HCT116 (cell line): ENCODE results near the gene KDM5A. TPM values are rescaled to one million over a fixed set of nuclear protein-coding genes. Genes with fewer than 3 reads are reported as not detected.

Experiments used
- ATAC-seq: fragments of 200-7000 bp; cut with Tn5 transposase; 2 replicates; pipeline ENCODE4 v1.9.1; 2020; ENCODE audit warnings: mild to moderate bottlenecking, moderate library complexity
- BruUV-seq: library from RNA; stranded (reverse); fragments of 400-500 nt; replicated peaks from 2 replicates; lab custom pipeline; 2021; lab: Mats Ljungman, UMichigan
- CTCF ChIA-PET: fragments of 300-600 bp; sonication (Branson Sonifier 250); formaldehyde crosslinking; loops from one replicate; lab custom pipeline; 2021; ENCODE audit warnings: antibody characterized with exemption; lab: Charles Lee
- POLR2A ChIA-PET: fragments of 300-600, 350-600 bp; sonication (Branson Sonifier 250); formaldehyde crosslinking; loops from one replicate; lab custom pipeline; 2021; ENCODE audit warnings: antibody characterized with exemption; lab: Charles Lee
- RAD21 ChIA-PET, 2 experiments: fragments of 300-600 bp; sonication (Branson Sonifier 250); formaldehyde crosslinking; loops; one replicate each; lab custom pipeline; 2023; ENCODE audit warnings: low total read pairs in 2 of 2; ENCODE audit not compliant: uncharacterized antibody in 2 of 2, unreplicated experiment in 2 of 2, low non-redundant PET in 1 of 2; lab: Charles Lee
- DNase-seq: peaks from one replicate; pipeline ENCODE4 v3.0.0-alpha.2; 2010; ENCODE audit warnings: low read depth, low spot score
- H2AFZ ChIP-seq: fragments of 200-600 bp; shearing (Covaris generic), sonication (generic); 2 replicates; pipeline ENCODE4 v1.6.1; 2017; ENCODE audit warnings: low read depth, mixed run types, mixed read lengths, antibody characterized with exemption, low read length; ENCODE audit not compliant: poor library complexity, severe bottlenecking
- H3K27ac ChIP-seq: 2 replicates; pipeline ENCODE4 v1.5.1; 2012; ENCODE audit warnings: low read depth, low read length
- H3K27me3 ChIP-seq: fragments of 200-600 bp; sonication (generic); 2 replicates; pipeline ENCODE4 v1.6.1; 2016; ENCODE audit warnings: mixed run types, low read length, mixed read lengths; ENCODE audit not compliant: insufficient read depth
- H3K36me3 ChIP-seq, 2 experiments: fragments of 200-500 bp in 1 of 2; fragments of 200-600 bp in 1 of 2; sonication (Bioruptor generic) in 1 of 2; sonication (generic) in 1 of 2; 2 replicates each; pipeline versions ENCODE4 v1.5.1 to v1.6.1; 2014 to 2016; ENCODE audit warnings: low read length in 2 of 2, inconsistent platforms in 1 of 2, mixed read lengths in 1 of 2, mixed run types in 1 of 2; ENCODE audit not compliant: insufficient read depth in 2 of 2, control insufficient read depth in 1 of 2
- H3K4me1 ChIP-seq, 2 experiments: fragments of 200-600 bp in 1 of 2; sonication (generic) in 1 of 2; 2 replicates each; pipeline versions ENCODE4 v1.5.1 to v1.6.1; 2012 to 2017; ENCODE audit warnings: low read length in 2 of 2, inconsistent platforms in 1 of 2, mild to moderate bottlenecking in 1 of 2, mixed read lengths in 1 of 2, mixed run types in 1 of 2, moderate library complexity in 1 of 2; ENCODE audit not compliant: insufficient read depth in 2 of 2, control insufficient read depth in 1 of 2
- H3K4me2 ChIP-seq: fragments of 200-600 bp; sonication (generic); 2 replicates; pipeline ENCODE4 v1.6.1; 2017; ENCODE audit warnings: mixed run types, low read length, mixed read lengths
- H3K4me3 ChIP-seq, 2 experiments: fragments of 200-600 bp in 1 of 2; sonication (generic) in 1 of 2; replicated peaks in 1 of 2; 2 replicates each; pipeline ENCODE4 v1.5.1; 2011 to 2016; ENCODE audit warnings: low read length in 2 of 2, control low read depth in 1 of 2, low read depth in 1 of 2, mild to moderate bottlenecking in 1 of 2, mixed read lengths in 1 of 2, mixed run types in 1 of 2
- H3K79me2 ChIP-seq: fragments of 200-600 bp; sonication (generic); 2 replicates; pipeline ENCODE4 v1.6.1; 2017; ENCODE audit warnings: mild to moderate bottlenecking, mixed run types, low read length, moderate library complexity, mixed read lengths; ENCODE audit not compliant: insufficient read depth
- H3K9ac ChIP-seq: fragments of 200-600 bp; sonication (generic); 2 replicates; pipeline ENCODE4 v1.6.1; 2016; ENCODE audit warnings: low read length, mixed read lengths
- H3K9me2 ChIP-seq: fragments of 200-600 bp; sonication (generic), shearing (Covaris generic); 2 replicates; pipeline ENCODE4 v1.6.1; 2017; ENCODE audit warnings: mixed run types, mild to moderate bottlenecking, moderate library complexity; ENCODE audit not compliant: insufficient read depth
- H3K9me3 ChIP-seq, 2 experiments: fragments of 200-500 bp in 1 of 2; fragments of 200-600 bp in 1 of 2; sonication (Bioruptor generic) in 1 of 2; sonication (generic) in 1 of 2; 2 replicates each; pipeline ENCODE4 v1.6.1; 2014 to 2017; ENCODE audit warnings: low read length in 2 of 2, mixed read lengths in 2 of 2, inconsistent platforms in 1 of 2, low read depth in 1 of 2, mild to moderate bottlenecking in 1 of 2, mixed run types in 1 of 2, moderate library complexity in 1 of 2; ENCODE audit not compliant: control insufficient read depth in 1 of 2, insufficient read depth in 1 of 2
- H4K20me1 ChIP-seq: fragments of 200-600 bp; sonication (generic), shearing (Covaris generic); 2 replicates; pipeline ENCODE4 v1.6.1; 2017; ENCODE audit warnings: mixed run types, mild to moderate bottlenecking, moderate library complexity; ENCODE audit not compliant: insufficient read depth
- CBX3 ChIP-seq: IDR thresholded peaks from 2 replicates; pipeline ENCODE4 v1.6.1; 2012; ENCODE audit warnings: low read depth
- CEBPB ChIP-seq: IDR thresholded peaks from 2 replicates; pipeline ENCODE4 v1.6.1; 2012; ENCODE audit warnings: low read depth
- EGR1 ChIP-seq: IDR thresholded peaks from 2 replicates; pipeline ENCODE4 v1.6.1; 2012; ENCODE audit warnings: low read depth
- ELF1 ChIP-seq: IDR thresholded peaks from 2 replicates; pipeline ENCODE4 v1.6.1; 2012; ENCODE audit warnings: low read depth, borderline replicate concordance
- EZH2 ChIP-seq: fragments of 200-600 bp; sonication (generic); IDR thresholded peaks from 2 replicates; pipeline ENCODE4 v1.6.1; 2017; ENCODE audit warnings: antibody characterized with exemption, mixed run types
- FOSL1 ChIP-seq: IDR thresholded peaks from 2 replicates; pipeline ENCODE4 v1.6.1; 2012; ENCODE audit warnings: low read depth
- JUND ChIP-seq: IDR thresholded peaks from 2 replicates; pipeline ENCODE4 v1.6.1; 2012
- POLR2A ChIP-seq: IDR thresholded peaks from 2 replicates; pipeline ENCODE4 v1.7.0; 2011; ENCODE audit warnings: borderline replicate concordance; ENCODE audit not compliant: insufficient read depth, insufficient read length; ENCODE audit errors: extremely low read depth
- POLR2AphosphoS5 ChIP-seq: IDR thresholded peaks from 2 replicates; pipeline ENCODE4 v1.6.1; 2011; ENCODE audit warnings: mild to moderate bottlenecking, low read depth, low read length, moderate library complexity
- RAD21 ChIP-seq: IDR thresholded peaks from 2 replicates; pipeline ENCODE4 v1.6.1; 2012; ENCODE audit warnings: low read depth, mild to moderate bottlenecking
- SIN3A ChIP-seq: IDR thresholded peaks from 2 replicates; pipeline ENCODE4 v1.6.1; 2012; ENCODE audit warnings: low read depth
- SP1 ChIP-seq: IDR thresholded peaks from 2 replicates; pipeline ENCODE4 v1.6.1; 2012; ENCODE audit warnings: low read depth
- TCF7L2 ChIP-seq: IDR thresholded peaks from 2 replicates; pipeline ENCODE4 v1.7.0; 2011; ENCODE audit warnings: borderline replicate concordance, inconsistent platforms; ENCODE audit not compliant: insufficient read depth, insufficient read length; ENCODE audit errors: extremely low read depth
- ZFX ChIP-seq: fragments of 450-650 bp; IDR thresholded peaks from 2 replicates; pipeline ENCODE4 v1.6.1; 2017
- ZNF274 ChIP-seq: fragments of 200-500 bp; sonication (Bioruptor generic); IDR thresholded peaks from 2 replicates; pipeline ENCODE4 v1.6.1; 2014; ENCODE audit warnings: mild to moderate bottlenecking, low read depth, low read length, inconsistent platforms
- intact Hi-C: fragments of 100-400 bp; cut with micrococcal nuclease; formaldehyde crosslinking; loops from 2 replicates; pipeline ENCODE4 v1.10.0; 2022
- total RNA-seq: library from RNA; stranded (reverse); gene quantifications from one replicate; pipeline ENCODE4 v1.2.1, GENCODE V29; 2021; ENCODE audit not compliant: unreplicated experiment
- TF ChIP-seq, protein P1 (sequence below), 3 experiments: fragments of 200-600 bp in 1 of 3; sonication (generic) in 1 of 3; IDR thresholded peaks in 2 of 3; conservative IDR thresholded peaks in 1 of 3; 2 replicates each; pipeline ENCODE4 v1.5.1; 2012 to 2017; ENCODE audit warnings: low read depth in 2 of 3, low read length in 2 of 3, antibody characterized with exemption in 1 of 3, borderline replicate concordance in 1 of 3, control low read depth in 1 of 3, mild to moderate bottlenecking in 1 of 3, mixed read lengths in 1 of 3, mixed run types in 1 of 3, moderate library complexity in 1 of 3; ENCODE audit not compliant: insufficient read depth in 1 of 3
- TF ChIP-seq, protein P2 (sequence below): IDR thresholded peaks from 2 replicates; pipeline ENCODE4 v1.6.1; 2011; ENCODE audit warnings: mild to moderate bottlenecking, low read length, moderate library complexity; ENCODE audit not compliant: insufficient replicate concordance; ENCODE audit errors: extremely low read depth
- TF ChIP-seq, protein P3 (sequence below): IDR thresholded peaks from 2 replicates; pipeline ENCODE4 v1.6.1; 2012
- TF ChIP-seq, protein P4 (sequence below): IDR thresholded peaks from 2 replicates; pipeline ENCODE4 v1.6.1; 2012; ENCODE audit warnings: low read depth

KDM5A gene
- total RNA-seq, 1 experiment from 2014 or later: 49.0 TPM

DNA sequence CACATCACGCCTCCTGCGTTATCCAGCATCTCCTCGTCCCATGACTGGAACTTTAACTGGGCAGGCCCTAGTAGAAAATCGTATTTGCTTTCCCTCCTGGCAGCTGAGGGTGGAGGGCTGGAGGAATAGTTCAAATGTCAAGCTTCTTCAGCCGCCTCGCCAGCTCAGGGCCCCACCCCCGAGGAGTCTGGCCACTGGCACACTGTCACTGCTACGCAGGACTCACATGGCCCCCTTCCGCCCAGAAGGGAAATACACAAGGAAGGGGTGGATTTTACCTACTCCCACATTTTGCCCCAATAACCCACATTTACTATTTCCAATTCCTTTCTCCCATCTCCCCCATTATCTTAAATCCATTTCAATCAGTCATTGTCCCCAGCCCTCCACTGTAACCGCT is 135.1 kb downstream of the KDM5A start:
- RAD21 ChIA-PET: no interaction called here
- TF ChIP-seq POLR2A (no peak), EZH2 (no peak), POLR2AphosphoS5 (no peak), JUND (no peak), SP1 (no peak), ELF1 (no peak), RAD21 (no peak), SIN3A (no peak), FOSL1 (no peak), CBX3 (no peak), ZFX (no peak), EGR1 (no peak), TCF7L2 (no peak), CEBPB (no peak), ZNF274 (no peak)
- TF ChIP-seq, protein P1, sequence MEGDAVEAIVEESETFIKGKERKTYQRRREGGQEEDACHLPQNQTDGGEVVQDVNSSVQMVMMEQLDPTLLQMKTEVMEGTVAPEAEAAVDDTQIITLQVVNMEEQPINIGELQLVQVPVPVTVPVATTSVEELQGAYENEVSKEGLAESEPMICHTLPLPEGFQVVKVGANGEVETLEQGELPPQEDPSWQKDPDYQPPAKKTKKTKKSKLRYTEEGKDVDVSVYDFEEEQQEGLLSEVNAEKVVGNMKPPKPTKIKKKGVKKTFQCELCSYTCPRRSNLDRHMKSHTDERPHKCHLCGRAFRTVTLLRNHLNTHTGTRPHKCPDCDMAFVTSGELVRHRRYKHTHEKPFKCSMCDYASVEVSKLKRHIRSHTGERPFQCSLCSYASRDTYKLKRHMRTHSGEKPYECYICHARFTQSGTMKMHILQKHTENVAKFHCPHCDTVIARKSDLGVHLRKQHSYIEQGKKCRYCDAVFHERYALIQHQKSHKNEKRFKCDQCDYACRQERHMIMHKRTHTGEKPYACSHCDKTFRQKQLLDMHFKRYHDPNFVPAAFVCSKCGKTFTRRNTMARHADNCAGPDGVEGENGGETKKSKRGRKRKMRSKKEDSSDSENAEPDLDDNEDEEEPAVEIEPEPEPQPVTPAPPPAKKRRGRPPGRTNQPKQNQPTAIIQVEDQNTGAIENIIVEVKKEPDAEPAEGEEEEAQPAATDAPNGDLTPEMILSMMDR (IDR thresholded peaks at IDR 0.05 in 2 of 3, conservative IDR thresholded peaks at IDR 0.05 in 1 of 3; ENCODE audit: borderline replicate concordance in 1 of 3, insufficient read depth in 1 of 3, low read depth in 2 of 3, low read length in 2 of 3): no peak
- TF ChIP-seq, protein P2, sequence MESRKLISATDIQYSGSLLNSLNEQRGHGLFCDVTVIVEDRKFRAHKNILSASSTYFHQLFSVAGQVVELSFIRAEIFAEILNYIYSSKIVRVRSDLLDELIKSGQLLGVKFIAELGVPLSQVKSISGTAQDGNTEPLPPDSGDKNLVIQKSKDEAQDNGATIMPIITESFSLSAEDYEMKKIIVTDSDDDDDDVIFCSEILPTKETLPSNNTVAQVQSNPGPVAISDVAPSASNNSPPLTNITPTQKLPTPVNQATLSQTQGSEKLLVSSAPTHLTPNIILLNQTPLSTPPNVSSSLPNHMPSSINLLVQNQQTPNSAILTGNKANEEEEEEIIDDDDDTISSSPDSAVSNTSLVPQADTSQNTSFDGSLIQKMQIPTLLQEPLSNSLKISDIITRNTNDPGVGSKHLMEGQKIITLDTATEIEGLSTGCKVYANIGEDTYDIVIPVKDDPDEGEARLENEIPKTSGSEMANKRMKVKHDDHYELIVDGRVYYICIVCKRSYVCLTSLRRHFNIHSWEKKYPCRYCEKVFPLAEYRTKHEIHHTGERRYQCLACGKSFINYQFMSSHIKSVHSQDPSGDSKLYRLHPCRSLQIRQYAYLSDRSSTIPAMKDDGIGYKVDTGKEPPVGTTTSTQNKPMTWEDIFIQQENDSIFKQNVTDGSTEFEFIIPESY: no peak
- TF ChIP-seq, protein P3, sequence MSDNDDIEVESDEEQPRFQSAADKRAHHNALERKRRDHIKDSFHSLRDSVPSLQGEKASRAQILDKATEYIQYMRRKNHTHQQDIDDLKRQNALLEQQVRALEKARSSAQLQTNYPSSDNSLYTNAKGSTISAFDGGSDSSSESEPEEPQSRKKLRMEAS: no peak
- TF ChIP-seq, protein P4, sequence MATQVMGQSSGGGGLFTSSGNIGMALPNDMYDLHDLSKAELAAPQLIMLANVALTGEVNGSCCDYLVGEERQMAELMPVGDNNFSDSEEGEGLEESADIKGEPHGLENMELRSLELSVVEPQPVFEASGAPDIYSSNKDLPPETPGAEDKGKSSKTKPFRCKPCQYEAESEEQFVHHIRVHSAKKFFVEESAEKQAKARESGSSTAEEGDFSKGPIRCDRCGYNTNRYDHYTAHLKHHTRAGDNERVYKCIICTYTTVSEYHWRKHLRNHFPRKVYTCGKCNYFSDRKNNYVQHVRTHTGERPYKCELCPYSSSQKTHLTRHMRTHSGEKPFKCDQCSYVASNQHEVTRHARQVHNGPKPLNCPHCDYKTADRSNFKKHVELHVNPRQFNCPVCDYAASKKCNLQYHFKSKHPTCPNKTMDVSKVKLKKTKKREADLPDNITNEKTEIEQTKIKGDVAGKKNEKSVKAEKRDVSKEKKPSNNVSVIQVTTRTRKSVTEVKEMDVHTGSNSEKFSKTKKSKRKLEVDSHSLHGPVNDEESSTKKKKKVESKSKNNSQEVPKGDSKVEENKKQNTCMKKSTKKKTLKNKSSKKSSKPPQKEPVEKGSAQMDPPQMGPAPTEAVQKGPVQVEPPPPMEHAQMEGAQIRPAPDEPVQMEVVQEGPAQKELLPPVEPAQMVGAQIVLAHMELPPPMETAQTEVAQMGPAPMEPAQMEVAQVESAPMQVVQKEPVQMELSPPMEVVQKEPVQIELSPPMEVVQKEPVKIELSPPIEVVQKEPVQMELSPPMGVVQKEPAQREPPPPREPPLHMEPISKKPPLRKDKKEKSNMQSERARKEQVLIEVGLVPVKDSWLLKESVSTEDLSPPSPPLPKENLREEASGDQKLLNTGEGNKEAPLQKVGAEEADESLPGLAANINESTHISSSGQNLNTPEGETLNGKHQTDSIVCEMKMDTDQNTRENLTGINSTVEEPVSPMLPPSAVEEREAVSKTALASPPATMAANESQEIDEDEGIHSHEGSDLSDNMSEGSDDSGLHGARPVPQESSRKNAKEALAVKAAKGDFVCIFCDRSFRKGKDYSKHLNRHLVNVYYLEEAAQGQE: no peak
- Histone ChIP-seq H3K27ac (no peak overlapping the region), H4K20me1 (no peaks in the 10 kb centered on the region), H3K4me1 (no peaks in the 10 kb centered on the region), H3K4me2 (no peak overlapping the region), H3K9me2 (no peaks in the 10 kb centered on the region), H3K36me3 (no peaks in the 10 kb centered on the region), H3K9me3 (no peaks in the 10 kb centered on the region), H3K9ac (no peak overlapping the region), H3K79me2 (no peaks in the 10 kb centered on the region), H2AFZ (no peak overlapping the region), H3K27me3 (peaks cover 6% of the 10 kb centered on the region; the same call in 1 of the 2 replicates), H3K4me3 (no peak overlapping the region)
- CTCF ChIA-PET: no interaction called here
- DNase-seq (no peak), ATAC-seq (no peak)
- no TSS peak for BruUV-seq
- intact Hi-C loops: no loop called here
- POLR2A ChIA-PET: no interaction called here
